Posterior vena cava (tissue), 2 donors: ENCODE measurements around the gene HSP90B1. TPM values are rescaled to one million over a fixed set of nuclear protein-coding genes. Genes with fewer than 3 reads are reported as not detected.
A peak's percentile ranks its signal among the peaks of the same experiment; 100 is the strongest.

ENCODE experiments used
- DNase-seq: peaks from one replicate; pipeline ENCODE4 v3.0.0-alpha.2; 2020; ENCODE audit warnings: low spot score
- intact Hi-C, 2 donors: fragments of 100-400 bp; cut with DNase I; formaldehyde crosslinking; loops; one replicate each; pipeline versions ENCODE4 v1.14.1 to v1.14.2; 2022 to 2023
- total RNA-seq, 2 donors: library from RNA; stranded (reverse); fragmentation: NEBNext Ultra II Directional; extraction: Animal tissue kit (Norgen Biotek cat#: 25700); gene quantifications; one replicate each; pipeline ENCODE4 v1.2.1, GENCODE V29; 2021
- donor health status: DM: yes; HTN: yes; CAD: no.
- donor health status: DM: yes; HTN: yes; CAD: no.

The HSP90B1 gene
- total RNA-seq, 2 donors from 2014 or later, result 673 to 848 TPM

DNA sequence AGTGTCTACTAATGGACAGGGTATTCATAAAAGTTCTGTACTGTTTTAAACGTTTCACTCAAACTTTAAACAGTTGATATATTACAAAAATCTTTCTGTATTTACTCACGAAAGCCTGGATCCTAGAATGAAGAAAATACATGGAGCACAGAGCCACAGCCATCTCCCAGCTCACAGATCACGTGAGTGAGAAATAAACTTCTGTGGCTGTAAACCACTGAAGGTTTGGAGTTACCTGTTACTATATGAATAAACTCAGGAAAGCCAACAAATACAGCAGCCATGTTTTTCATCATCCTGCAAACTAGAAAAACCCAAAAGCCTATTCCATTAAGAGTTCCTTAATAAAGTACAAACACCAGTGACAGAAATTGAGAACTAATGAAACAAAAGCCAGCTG, 34.6 kb downstream of the HSP90B1 start:
- intact Hi-C loops, result loop anchor here in 1 of 2 donors (10.0 kb wide), 1 partner anchor 100 kb away; the partner anchor contains the start of gene HCFC2
- DNase-seq, result no peak

DNA sequence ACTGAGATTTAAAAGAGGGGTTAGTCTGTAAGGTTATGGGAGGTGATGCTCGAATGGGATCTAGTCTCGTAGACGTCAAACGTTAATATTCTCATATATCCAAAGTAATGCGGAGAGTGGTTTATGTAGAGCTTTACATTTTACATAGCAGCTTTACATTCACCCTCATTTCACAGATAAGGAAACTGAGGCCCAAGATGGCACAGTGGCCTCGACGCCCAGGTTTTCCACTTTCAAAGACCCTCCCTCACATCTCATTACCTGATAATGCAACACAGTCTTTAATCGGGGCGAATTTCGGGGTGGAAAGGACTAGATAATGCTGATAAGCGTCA, 35.0 kb downstream of the HSP90B1 start:
- DNase-seq, result no peak
- intact Hi-C loops, result loop anchor here in 1 of 2 donors (10.0 kb wide), 1 partner anchor 100 kb away; the partner anchor contains the start of gene HCFC2

DNA sequence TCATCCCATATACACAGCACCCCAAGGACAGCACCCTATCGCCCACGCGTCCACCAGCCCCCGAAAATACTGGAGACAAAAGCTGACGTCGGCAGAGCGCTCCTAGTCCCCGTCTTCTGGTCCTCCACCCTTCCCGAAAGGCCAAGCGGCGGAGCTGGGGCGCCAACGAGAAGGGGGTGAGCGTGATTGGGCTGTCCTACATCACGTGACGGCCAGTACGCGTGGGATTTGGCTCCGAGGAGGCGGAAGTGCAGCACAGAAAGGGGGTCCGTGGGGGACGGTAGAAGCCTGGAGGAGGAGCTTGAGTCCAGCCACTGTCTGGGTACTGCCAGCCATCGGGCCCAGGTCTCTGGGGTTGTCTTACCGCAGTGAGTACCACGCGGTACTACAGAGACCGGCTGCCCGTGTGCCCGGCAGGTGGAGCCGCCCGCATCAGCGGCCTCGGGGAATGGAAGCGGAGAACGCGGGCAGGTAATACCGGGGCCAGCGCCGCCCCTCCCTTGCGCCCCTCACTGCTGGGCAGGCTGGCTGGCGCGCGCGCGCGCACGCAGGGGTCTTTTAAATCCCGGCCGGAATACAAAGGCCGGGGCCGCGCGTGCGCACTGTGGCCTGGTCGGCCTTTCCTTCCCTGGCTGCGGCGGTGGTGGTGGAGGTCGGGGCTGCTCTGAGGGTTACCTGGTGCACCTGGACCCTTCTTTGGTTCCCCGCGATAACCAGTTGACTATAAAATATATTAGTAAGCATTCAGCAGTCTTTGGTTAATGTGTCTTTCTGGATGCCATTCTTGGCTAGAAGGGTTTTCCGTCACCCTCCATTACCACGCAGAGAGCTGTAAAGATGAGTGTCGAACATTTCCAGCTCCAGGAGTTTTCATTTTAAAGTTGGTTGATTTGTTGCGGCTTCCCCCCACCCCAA, 35.6 kb downstream of the HSP90B1 start, which contains the start of gene TDG:
Gene TDG, plus strand, starts transcription at position 283 of the 915 bp plus-strand sequence. Its CDS starts 166 bp downstream, at position 449.
- DNase-seq, result peak; percentile 99
- intact Hi-C loops, result loop anchor here in 1 of 2 donors (10.0 kb wide), 1 partner anchor 99 kb away; the partner anchor contains the start of gene HCFC2

DNA sequence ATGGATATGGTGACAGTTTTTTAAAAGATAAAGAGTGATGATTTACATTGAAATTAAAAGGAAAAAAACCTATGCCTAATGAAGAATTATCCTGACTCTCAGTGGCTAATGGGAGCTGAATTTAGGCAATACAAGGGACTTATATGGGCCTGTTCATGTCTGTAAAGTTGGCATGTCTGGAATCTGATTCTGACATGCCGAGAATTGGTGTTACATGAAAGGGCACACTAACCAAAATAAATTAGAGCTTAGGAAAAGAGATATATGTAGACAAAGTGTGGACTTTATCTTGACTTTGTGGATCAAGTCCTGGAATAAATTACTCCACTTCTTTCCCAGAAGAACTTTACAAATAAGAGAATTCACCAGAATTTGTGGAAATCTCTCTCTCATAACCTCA, 36.5 kb downstream of the HSP90B1 start:
- intact Hi-C loops, result loop anchor here in 1 of 2 donors (10.0 kb wide), 1 partner anchor 98 kb away; the partner anchor contains the start of gene HCFC2
- no peak for DNase-seq

DNA sequence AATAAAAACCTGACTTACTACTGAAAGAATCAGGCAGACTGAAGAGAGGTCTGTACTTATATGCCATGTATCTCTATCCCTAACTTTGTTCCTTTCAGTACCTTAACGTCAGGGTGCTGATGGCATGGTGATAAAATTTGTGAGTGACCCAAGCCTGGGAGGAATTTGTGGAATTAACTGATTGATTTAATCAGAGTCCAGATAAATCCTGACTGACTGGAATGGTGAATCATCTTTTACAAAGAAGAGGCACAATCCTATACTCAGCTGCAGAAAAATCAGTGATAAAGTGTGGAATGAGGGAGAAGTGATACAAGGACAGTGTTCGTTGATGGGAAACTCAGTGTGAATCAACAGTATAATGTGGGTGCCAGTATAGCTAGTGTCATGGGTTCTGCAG, 39.2 kb downstream of the HSP90B1 start:
- intact Hi-C loops, result loop anchor here in 1 of 2 donors (10.0 kb wide), 1 partner anchor 95 kb away; the partner anchor contains the start of gene HCFC2
- DNase-seq, result no peak

DNA sequence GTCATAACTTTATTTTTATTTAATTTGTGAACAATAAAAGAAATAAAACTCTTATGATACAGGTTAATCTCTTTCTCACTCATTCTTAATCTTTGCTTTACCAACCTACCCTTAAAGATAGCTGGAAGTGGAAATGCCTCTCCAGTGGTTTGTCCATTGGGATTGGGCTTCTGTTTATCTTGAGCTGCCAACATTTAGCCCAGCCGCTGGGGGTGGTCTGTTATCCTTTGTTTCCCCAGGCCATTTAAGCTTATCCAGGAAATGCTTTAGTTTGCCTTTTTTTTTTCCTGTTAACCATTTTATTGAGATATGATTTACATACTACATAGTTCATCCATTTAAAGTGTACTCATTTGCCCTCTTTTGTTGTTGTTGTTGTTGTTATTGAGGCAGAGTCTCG, 43.7 kb downstream of the HSP90B1 start:
- intact Hi-C loops, result no loop called here
- no peak for DNase-seq

DNA sequence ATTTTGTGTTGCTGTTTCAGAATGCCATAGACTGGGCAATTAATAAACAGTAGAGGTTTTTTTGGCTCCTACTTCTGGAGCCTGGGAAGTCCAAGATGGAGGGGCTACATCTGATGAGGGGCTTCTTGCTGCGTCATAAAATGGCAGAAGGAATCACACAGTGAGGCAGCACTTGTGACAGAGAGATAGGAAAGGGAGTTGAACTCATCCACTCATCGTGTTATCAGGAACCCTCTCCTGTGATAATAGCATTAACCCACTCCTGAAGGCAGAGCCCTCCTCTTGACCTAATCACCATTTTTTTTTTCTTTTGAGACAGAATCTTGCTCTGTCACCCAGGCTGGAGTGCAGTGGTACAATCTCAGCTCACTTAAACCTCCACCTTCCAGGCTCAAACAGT, 45.2 kb downstream of the HSP90B1 start:
- intact Hi-C loops, result no loop called here
- DNase-seq, result no peak

DNA sequence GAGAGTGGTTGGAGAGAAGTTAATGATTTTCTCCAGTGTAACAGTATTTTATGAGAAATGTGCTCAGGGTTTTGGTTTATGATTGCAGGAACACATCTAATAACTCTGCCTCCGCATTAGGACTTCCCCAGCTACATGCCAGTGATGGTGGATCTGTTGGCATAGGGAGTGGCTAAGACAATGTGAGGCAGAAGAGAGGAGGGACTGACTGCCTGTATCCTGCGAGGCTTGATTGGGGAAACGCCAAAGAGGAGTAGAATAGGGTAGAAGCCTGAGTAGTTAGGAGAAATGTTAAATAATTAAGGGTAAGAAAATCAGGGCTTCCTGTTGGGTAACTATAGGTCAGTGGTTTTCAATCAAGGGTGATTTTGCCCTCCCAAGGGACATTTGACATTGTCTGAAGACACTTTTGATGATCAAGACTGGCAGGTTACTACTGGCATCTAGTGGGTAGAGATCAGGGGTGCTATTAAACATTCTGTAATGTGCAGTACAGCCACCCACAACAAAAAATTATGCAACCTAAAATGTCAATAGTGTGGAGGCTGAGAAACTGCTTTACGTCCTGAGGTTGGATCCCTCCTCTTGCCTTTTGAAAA, 48.3 kb downstream of the HSP90B1 start:
- DNase-seq, result no peak
- intact Hi-C loops, result no loop called here

DNA sequence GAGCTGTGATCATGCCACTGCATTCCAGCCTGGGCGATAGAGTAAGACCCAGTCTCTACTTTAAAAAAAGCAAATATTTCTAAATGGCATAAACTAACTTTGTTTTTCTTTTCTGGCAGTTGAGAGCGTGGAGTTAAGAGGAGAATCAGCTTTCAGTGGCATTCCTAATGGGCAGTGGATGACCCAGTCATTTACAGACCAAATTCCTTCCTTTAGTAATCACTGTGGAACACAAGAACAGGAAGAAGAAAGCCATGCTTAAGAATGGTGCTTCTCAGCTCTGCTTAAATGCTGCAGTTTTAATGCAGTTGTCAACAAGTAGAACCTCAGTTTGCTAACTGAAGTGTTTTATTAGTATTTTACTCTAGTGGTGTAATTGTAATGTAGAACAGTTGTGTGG, 56.6 kb downstream of the HSP90B1 start:
- intact Hi-C loops, result no loop called here

DNA sequence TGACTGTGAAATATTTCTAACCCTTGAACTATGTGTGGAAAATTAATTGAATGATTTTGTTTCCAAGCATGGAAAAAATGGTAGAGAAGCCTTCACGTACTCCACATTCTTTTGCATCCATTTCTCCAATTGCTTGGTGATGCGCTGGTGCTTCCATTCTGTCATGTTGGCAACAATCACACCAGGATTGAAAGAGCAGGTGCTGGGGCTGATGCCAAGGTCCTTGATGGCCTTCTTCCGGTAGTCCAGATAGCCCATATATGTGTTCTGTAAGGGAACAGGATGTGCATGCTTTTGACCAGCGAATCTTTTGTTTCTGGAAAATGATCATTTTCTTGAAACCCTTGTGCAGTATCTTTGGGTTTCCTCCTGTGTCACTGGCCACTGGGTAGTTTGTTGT, 64.0 kb downstream of the HSP90B1 start:
- DNase-seq, result no peak
- intact Hi-C loops, result no loop called here

More for the DNA sequence above, 56.6 kb downstream of the HSP90B1 start:
- DNase-seq, result no peak

DNA sequence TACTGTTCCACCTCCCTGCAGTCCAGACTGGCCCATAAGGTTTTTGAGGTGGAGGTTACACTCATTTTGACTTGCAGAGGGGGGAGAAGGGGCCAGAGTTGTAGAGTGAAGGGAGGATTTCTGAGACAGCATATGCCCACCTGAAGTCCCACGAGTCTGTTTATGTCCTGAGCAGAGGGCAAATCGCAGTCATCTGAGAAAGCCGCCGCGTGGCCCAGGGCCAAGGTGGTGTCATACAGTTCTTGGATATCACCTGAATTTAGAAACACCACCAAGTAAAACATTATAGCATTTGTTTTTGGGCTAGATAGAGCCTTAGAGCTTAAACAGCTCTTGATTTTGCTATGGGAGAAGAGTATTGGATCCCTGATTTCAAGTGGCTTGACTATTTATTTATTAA, 66.4 kb downstream of the HSP90B1 start:
- intact Hi-C loops, result no loop called here
- no peak for DNase-seq

DNA sequence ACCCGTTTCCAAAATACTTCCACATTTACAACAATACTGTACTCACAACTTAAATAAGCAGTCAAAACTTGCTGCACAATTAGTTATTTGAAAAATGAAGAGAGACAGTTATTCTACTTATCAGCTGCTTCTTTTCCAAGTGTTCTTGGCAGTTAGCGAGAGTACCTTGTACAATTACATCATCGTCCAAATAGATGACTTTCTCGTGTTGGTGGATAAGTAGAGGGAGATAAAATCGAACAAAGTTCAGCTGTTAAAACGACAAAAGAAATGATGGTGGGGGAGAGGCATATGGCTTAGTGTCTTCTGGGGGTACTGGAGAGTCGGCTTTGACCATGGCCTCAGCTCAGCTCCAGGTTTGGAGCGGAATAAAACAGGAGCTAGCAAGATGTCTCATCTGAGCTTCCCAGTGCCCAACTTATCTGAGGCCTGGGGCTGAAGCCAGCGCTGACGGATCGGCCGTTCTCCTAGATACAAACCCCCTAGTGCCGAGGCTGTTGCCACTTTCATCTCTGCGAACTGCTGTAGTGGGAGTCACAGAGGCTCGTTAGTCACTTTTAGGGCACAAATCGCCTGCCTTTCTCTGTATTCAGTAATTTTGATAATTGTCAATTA, 67.2 kb downstream of the HSP90B1 start:
- intact Hi-C loops, result no loop called here
- DNase-seq, result peak; percentile 83

Other genes starting within 250 kb of the HSP90B1 start
- gene NT5DC3, start 89.2 kb upstream of the HSP90B1 start, total RNA-seq, result 10 to 100 TPM; 26.1 to 34.8 TPM
- gene TDG, start 35.5 kb downstream of the HSP90B1 start, total RNA-seq, result 10 to 100 TPM; 17.4 to 17.6 TPM
- gene GLT8D2, start 119.8 kb downstream of the HSP90B1 start, total RNA-seq, result 10 to 100 TPM; 12.4 to 34.1 TPM
- gene HCFC2, start 134.1 kb downstream of the HSP90B1 start, total RNA-seq, result 10 to 100 TPM; 25.1 to 25.2 TPM
- gene NFYB, start 207.8 kb downstream of the HSP90B1 start, total RNA-seq, result 10 to 100 TPM; 52.6 to 60.5 TPM